Stimulated activated CD8-positive, alpha-beta memory T cell treated with anti-CD3 and anti-CD28 coated beads, Interleukin-7, amount 100 ng/mL, for 4 hours (primary cell): ENCODE data around the gene FBXL2.
"Not testable (repeated sequence)": the region's sequence is repeated elsewhere in the genome, so short reads cannot be mapped to it uniquely, and the experiment has no call there.

Source experiments
- DNase-seq, 2 donors: peaks; one replicate each; pipeline ENCODE4 v3.0.0-alpha.2; 2020; ENCODE audit warnings: low read depth in 2 of 2

Gene FBXL2

GRCh38 chr3:33315826-33316225 is 38.6 kb downstream of the FBXL2 start:
- DNase-seq = no peak

DNA sequence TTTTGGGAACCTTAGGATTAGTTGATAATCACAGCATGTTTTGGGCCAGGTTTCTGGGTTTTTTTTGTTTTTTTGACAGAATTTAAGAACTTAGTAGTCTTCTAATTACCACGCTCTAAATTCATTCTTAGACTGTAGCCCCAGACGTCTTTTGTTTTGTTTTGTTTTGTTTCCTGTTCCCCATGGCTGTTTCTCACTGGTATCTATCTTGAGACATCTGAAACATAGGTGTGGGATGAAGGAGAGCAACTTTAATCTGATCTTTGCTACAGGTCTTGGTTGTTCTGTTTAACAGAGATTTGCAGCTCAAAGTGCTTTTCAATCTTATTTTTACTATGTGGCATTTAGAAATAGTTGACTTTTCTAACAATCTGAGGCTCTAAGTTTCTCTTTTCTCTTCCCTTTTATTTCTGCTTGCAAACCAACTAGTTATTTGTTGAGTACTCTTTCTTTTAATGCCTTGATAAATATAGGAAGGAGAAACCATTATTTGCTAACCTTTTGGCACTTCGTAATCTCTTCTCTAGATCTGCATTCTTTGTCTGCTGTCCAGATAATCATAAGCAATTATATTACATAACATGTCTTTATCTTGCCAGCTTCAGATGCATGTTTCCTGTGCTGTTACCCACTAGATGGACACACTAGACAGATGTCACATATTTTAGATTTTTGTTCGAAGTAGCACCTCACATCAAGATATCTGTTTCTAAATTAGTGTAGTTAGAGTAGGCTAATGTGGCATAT is 40.9 kb downstream of the FBXL2 start:
- DNase-seq = no peak

GRCh38 chr3:33318710-33319380 is 41.6 kb downstream of the FBXL2 start:
- DNase-seq = no peak

DNA sequence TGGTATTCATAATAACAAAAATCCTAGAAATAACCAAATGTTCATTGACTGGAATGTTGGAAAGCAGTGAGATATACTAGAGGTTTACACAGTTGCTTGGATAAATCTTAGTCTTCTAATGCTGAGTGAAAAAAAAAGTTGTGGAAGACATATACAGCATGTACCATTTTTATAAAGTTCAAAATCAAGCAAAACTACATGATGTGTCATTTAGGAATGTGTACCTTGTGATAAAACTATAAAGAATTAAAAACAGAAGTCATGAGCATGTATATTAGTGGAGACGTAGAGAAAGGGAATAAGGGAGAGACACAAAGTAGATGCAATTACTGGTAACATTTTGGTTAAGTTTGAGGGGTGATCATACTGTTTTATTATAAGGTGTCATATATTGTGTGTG is 45.2 kb downstream of the FBXL2 start:
- DNase-seq = no peak

DNA sequence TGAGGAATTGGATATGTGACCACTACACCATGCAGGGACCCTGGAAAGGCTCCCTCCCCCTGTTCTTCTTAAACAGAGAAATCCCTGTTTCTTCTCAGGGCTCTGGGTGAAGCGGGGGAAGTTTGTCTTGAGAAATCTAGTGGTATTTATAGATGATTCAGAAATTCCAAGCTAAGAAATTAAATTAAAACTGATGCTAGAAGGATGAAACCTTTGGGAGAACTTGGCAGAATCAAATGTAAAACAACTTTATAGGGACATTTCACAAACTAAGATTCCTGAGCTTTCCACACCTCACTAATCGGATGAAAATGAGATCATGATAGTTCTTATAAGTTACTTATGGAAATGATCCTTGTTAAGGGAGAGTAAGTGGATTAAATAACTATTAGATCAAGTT is 54.2 kb downstream of the FBXL2 start:
- no peak for DNase-seq

DNA sequence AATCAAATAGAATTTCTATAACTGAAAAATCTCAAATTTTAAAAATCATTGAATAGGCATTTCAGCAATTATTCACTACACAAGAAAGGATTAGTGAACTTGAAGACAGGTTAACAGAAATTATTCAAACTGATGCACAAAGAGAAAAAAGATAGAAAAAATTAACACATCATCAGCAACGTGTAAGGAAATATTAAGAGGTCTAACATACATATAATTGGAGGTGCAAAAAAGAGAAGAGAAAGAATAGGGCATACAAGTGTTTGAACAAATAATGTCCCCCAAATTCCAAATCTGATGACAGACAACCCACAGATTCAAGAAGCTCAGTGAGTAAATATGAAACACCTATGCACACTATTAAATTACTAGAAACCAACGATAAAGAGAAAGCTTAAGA is 57.1 kb downstream of the FBXL2 start:
- DNase-seq = no peak

DNA sequence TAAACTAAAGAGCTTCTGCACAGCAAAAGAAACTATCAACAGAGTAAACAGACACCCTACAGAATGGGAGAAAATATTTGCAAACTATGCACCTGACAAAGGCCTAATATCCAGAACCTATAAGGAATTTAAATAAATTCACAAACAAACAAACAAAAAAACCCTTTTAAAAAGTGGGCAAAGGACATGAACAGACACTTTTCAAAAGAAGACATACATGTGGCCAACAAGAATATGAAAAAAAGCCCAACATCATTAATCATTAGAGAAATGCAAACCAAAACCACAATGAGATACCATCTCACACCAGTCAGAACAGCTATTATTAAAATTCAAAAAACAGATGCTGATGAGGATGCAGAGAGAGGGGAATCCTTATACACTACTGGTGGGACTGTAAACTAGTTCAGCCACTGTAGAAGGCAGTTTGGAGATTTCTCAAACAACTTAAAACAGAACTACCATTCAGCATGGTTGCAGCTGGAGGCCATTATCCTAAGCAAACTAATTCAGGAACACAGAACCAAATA is 61.8 kb downstream of the FBXL2 start:
- DNase-seq = not testable (repeated sequence)

GRCh38 chr3:33339758-33340157 is 62.5 kb downstream of the FBXL2 start:
- no peak for DNase-seq

DNA sequence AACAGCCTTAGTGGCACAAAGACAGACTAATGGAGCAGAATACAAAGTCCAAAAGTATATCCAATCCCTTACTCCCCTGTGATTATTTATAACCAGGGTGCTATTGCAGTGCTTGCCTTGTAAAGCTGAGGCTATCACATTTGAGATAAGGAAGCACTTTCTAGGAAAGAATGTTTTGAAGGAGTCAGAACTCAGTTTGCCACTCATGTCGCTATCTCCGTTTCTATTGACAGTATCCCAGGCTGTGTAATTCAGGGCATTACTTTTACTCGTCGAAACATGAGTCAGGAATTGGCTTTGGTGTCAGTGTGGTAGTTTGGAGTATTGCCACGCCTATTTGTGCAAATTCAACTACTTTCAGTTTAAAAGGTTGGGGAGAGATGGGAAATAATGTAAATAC is 78.4 kb downstream of the FBXL2 start:
- DNase-seq = no peak

DNA sequence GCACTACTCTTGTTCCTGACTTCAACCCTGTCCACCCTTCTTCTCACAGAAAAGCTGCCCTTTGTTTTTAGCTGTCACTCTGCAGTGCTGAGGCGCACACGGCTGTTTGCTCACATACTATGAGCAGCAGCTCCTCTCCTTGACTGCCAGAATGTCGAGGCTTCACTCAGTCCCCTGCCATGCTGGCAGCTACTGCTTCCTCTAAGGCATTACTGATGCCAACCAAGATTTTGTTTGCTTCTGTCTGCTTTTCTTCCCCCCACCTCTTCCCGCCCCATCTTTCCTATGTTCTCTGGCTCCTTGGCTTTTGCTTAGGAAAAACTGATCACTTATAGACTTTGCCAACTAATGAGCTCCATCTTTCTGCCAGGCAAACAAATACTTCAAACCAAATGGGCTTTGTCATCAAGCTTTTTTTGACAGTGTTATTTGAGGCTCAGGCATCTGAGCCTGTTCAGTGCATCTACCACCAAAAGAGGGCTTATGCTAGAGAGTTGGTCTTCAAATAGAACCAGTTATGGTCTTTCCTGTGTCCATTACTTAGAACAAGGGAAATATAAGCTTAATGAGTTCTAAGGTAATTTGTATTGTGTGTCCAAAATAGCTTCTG is 81.0 kb downstream of the FBXL2 start:
- DNase-seq = no peak

DNA sequence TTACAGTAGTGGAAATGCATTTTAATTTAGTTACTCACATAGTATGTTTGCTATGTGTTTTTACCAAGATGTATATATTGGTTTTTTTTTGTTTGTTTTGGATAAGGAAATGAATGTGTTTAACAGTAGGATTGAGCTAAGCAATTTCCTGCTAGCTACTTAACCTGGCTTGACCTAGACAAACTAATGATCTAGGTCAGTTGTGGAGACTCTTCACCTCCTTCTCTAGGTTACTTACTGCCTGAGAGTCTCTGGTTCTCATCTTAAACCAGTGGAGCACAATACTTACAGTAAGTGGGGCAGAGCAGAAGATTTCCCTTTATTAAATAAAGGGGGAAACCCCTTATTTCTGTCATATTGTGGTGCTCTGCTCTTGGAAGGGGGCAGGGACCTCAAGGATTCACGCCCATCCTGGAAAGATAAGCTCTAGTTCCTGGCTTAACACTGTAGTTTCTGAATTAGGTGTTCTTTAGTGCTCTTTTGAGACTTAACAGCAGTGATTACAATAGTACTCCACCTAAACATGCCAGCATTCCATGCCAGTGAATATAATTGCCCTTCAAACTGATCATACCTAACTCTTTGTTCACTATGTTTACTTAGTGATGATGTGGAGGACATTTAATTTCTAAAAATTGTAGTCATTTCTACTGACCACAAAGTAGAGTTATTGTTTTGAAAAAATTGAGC is 83.0 kb downstream of the FBXL2 start:
- no peak for DNase-seq

DNA sequence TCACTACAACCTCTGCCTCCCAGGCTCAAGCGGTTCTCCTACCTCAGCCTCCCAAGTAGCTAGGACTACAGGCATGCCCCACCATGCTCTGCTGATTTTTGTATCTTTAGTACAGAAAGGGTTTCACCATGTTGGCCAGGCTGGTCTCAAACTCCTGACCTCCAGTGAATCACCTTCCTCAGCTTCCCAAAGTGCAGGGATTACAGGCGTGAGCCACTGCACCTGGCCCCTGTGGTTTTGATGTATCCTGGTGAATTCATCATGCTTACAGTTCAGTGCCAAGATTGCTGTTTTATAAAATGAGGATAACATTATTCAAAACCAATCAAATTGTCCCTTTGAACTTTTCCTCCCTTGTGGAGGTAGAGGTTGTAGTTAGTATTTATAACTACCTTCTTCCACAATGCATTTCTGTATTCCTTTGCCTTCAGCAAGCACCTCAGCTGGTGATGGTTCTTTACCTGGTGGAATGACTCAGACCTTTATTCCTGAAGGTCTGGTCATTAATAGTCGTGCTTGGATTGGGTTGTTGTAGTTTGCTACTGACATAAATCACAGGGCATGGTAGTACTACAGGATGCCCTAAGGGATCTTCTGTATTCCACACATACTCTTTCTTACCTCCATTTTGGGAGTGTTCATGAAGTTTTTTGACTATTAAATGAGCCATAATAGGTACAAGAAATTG is 86.0 kb downstream of the FBXL2 start:
- DNase-seq = no peak

DNA sequence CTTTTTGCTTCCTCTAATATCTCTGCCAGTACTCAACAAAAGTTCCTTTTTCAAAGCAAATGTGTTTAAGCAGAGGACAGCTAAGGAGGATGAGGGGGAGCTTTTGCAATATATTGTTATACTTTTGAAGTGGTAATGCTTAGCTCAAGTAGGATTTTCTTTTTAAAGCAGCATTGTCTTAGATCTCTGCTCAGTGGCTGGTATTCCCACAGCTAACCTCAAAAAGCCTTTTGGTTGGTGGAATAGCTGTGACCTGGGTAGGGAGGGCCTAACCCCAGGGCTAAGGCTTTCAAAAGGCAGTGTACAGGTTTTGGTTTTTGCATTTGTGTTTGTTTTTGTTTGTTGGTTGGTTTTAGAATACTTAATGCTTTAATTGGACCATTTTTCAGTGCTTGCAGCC is 86.8 kb downstream of the FBXL2 start:
- DNase-seq = no peak

DNA sequence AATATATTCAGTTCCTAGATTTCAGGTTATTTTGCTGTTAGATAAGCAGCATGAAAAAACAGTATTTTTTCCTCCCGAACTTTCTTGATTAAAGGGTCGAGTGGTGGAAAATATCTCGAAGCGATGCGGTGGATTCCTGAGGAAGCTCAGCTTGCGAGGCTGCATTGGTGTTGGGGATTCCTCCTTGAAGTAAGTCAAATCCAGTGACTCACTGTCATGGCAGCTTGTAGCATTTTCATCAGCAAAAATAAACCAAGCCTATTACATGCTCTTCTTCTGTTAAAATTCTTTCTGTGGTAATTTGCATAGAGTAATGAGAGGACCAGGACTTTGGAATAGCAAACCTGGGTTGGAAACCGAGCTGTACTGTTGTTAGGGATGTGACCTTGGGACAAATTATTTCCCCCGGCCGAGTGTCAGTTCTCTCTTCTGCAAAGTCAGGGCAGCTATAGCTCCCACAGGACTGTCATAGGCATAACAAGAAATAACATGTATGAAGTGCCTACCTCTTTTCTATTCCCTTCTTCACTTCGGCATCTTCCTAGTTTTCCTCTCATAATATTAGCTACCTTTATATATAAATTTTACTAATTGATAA is 87.4 kb downstream of the FBXL2 start:
- DNase-seq = no peak

GRCh38 chr3:33372218-33373081 is 95.2 kb downstream of the FBXL2 start:
- peak; percentile 7 to 18 for DNase-seq

- DNase-seq = no peak
These were observed 95.8 kb downstream of the FBXL2 start for GRCh38 chr3:33373082-33373437.

DNA sequence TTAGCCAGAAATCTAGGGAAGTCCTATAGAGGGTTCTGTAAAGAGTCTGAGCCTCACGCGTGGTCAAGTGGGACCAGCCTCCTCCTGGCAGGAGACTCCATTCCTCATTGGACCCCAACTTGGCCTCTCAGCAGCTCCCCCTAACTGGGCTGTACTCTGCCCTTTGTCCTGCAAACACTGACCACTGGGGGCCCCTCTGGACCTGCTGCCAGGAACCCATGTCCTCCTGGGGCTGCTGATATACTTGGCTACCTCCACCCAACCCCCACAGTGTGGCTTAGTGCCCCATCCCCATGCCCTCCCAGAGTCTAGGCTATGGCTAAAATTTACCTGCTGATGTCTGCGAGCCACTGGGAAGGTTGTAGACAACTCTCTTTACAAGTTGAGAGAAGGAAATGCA is 100.2 kb downstream of the FBXL2 start:
- DNase-seq = no peak

DNA sequence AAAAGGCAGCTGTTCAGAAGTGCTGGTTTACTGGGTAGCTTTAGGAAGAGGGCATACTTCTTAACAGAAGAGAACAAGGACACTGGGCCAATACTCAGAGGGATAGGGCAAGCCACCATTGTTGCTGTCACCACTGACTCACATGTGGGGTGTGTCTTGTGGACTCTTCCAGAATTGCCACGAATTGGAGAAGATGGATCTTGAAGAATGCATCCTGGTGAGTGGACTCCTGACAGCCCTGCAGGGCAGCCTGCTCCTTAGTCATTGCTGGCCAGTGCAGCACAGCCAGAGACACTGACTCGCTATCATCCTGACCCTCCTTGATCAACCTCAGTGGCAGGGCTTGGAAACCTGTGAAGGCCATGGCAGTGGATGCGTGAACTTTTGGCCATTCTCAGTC is 100.7 kb downstream of the FBXL2 start:
- DNase-seq = no peak

- DNase-seq = no peak
These were observed 103.4 kb downstream of the FBXL2 start for GRCh38 chr3:33380653-33381052.

DNA sequence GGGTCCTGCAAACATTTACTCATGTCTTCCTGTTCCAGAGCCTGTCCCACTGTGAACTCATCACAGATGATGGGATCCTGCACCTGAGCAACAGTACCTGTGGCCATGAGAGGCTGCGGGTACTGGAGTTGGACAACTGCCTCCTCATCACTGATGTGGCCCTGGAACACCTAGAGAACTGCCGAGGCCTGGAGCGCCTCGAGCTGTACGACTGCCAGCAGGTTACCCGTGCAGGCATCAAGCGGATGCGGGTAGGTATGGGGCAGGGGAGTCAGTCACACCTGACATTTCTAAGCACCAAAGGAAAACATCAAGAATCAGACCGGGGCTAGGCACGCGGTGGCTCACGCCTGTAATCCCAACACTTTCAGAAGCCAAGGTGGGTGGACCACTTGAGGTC is 106.7 kb downstream of the FBXL2 start:
- DNase-seq = no peak
